Thymus (tissue), 11 donors: ENCODE results near the gene ARHGAP31. TPM values are rescaled to one million over a fixed set of nuclear protein-coding genes. Genes with fewer than 3 reads are reported as not detected.
"Not testable (repeated sequence)": the region's sequence is repeated elsewhere in the genome, so short reads cannot be mapped to it uniquely, and the experiment has no call there.

Source experiments
- DNase-seq, 9 donors: peaks; one replicate each; pipeline ENCODE4 v3.0.0-alpha.2; 2013; ENCODE audit warnings: low spot score in 9 of 9, low read depth in 6 of 9, missing footprints in 1 of 9
- H3K27ac ChIP-seq, 2 donors: one replicate each; pipeline ENCODE4 v1.5.1; 2013; ENCODE audit warnings: control low read depth in 1 of 2, low read depth in 1 of 2, low read length in 1 of 2, mild to moderate bottlenecking in 1 of 2, moderate library complexity in 1 of 2
- H3K27me3 ChIP-seq, 2 donors: one replicate each; pipeline ENCODE4 v1.5.1; 2013; ENCODE audit warnings: low read length in 1 of 2; ENCODE audit not compliant: control insufficient read depth in 2 of 2, insufficient read depth in 1 of 2
- H3K36me3 ChIP-seq, 2 donors: one replicate each; pipeline ENCODE4 v1.5.1; 2013; ENCODE audit warnings: low read length in 1 of 2, mild to moderate bottlenecking in 1 of 2, moderate library complexity in 1 of 2; ENCODE audit not compliant: control insufficient read depth in 2 of 2, insufficient read depth in 2 of 2
- H3K4me1 ChIP-seq, 2 donors: one replicate each; pipeline ENCODE4 v1.5.1; 2013; ENCODE audit warnings: low read length in 2 of 2; ENCODE audit not compliant: control insufficient read depth in 2 of 2, insufficient read depth in 2 of 2
- H3K4me3 ChIP-seq, 2 donors: one replicate each; pipeline ENCODE4 v1.5.1; 2013; ENCODE audit warnings: low read length in 2 of 2, control low read depth in 1 of 2, mild to moderate bottlenecking in 1 of 2
- H3K9me3 ChIP-seq, 2 donors: one replicate each; pipeline ENCODE4 v1.5.1; 2013; ENCODE audit warnings: low read length in 1 of 2, mild to moderate bottlenecking in 1 of 2; ENCODE audit not compliant: control insufficient read depth in 2 of 2, insufficient read depth in 1 of 2
- WGBS: extraction: QIAGEN DNeasy Blood & Tissue Kit; methylation state at CpG from one replicate; pipeline ENCODE4 v1.1.7; 2013; 5-methylcytosine and 5-hydroxymethylcytosine counted together
- polyA plus RNA-seq: library from polyadenylated mRNA; stranded (reverse); fragments of 200-250 nt; gene quantifications from one replicate; pipeline ENCODE4 v1.2.3, GENCODE V29; 2013
- total RNA-seq: library from RNA; stranded (reverse); fragments of 120-200 nt; gene quantifications from one replicate; pipeline ENCODE4 v1.2.4, GENCODE V29; 2013
- donor health status: healthy.

The ARHGAP31 gene
- total and polyA plus RNA-seq, 2 donors: 3.5 to 8.2 TPM

DNA sequence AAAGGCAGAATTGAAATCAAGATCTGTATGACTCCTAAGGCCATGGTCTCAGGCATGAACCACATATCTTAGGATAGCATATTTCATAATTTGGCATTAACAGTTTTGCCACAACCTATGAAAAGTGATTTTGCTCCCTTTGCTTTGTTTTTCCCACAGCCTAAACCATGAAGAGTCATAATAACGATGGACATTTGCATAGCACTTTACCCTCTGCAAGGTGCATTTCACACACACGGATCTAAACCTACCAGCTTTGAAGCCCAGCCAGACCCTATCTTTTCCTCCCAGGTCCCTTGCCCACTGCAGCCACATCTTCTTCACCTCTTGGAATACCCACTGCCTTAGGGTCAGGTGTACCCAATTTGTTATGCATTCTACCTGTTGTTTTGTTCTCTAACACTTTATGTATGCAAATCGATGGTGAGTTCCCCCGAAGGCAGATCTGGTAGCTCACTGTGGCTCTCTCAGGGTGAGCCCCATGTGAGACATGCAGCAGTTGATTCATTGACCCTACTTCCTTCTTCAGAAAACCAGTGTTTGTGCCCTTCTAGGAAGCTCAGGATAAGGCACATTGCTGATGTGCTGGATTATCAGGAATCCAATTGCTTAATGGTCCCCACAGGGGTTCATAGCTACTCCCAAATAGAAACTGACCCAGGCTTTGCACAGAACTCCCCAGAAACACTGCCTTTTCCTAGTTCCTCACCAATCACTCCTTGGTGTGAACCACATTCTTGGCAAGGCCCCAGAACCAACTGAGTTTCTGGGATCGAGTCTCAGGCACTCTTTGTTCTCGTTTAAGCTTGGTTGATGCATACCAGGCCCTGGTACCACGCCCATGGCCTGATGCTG is 8.7 kb downstream of the ARHGAP31 start:
- Histone ChIP-seq H3K36me3 (peaks cover 2 to 3% of the 10 kb centered on the region in 2 donors), H3K9me3 (no peaks in the 10 kb centered on the region), H3K4me1 (peaks cover 12 to 29% of the 10 kb centered on the region in 2 donors), H3K4me3 (no peak overlapping the region), H3K27me3 (no peaks in the 10 kb centered on the region), H3K27ac (peak overlapping the region in 1 of 2 donors; percentile 18)
- 82% methylated on average over 7 of the region's 7 CpGs for WGBS
- DNase-seq: no peak

GRCh38 chr3:119304201-119304713 is 10.1 kb downstream of the ARHGAP31 start:
- no peaks in the 10 kb centered on the region for H3K9me3 ChIP-seq
- no peak overlapping the region for H3K4me3 ChIP-seq
- DNase-seq: no peak
- peaks cover 0 to 16% of the 10 kb centered on the region in 2 donors for H3K4me1 ChIP-seq
- H3K27me3 ChIP-seq: no peaks in the 10 kb centered on the region
- peaks cover 0 to 3% of the 10 kb centered on the region in 2 donors for H3K36me3 ChIP-seq
- WGBS: 96% methylated on average over 1 of the region's 1 CpG
- H3K27ac ChIP-seq: no peak overlapping the region

- Histone ChIP-seq H3K27me3 (no peaks in the 10 kb centered on the region), H3K9me3 (no peaks in the 10 kb centered on the region), H3K27ac (no peak overlapping the region), H3K36me3 (peaks cover 0 to 3% of the 10 kb centered on the region in 2 donors), H3K4me1 (peaks cover 0 to 13% of the 10 kb centered on the region in 2 donors), H3K4me3 (no peak overlapping the region)
- WGBS: 62% methylated on average over 1 of the region's 1 CpG
- DNase-seq: no peak
Measured at GRCh38 chr3:119305286-119305685, 11.1 kb downstream of the ARHGAP31 start.

DNA sequence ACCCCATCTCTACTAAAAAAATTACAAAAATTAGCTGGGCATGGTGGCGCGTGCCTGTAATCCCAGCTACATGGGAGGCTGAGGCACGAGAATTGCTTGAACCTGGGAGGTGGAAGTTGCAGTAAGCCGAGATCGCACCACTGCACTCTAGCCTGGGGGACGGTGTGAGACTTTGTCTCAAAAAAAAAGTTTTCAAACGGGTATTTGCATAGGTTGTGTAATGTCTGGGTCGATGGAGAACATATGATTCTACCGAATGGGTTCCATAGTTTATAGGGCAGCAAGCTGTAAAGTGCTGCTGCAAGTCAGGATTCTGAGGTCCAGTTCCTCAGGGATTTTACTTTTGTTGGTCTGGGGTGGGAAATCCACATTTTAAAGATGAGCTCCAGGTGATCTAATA is 12.2 kb downstream of the ARHGAP31 start:
- not testable (repeated sequence) for H3K27me3 ChIP-seq, H3K4me1 ChIP-seq

GRCh38 chr3:119308355-119308754 is 14.2 kb downstream of the ARHGAP31 start:
- DNase-seq: no peak
- 100% methylated on average over 1 of the region's 1 CpG for WGBS
- H3K4me1 ChIP-seq: no peaks in the 10 kb centered on the region
- no peak overlapping the region for H3K27ac ChIP-seq
- no peaks in the 10 kb centered on the region for H3K9me3 ChIP-seq
- H3K27me3 ChIP-seq: no peaks in the 10 kb centered on the region
- no peak overlapping the region for H3K4me3 ChIP-seq
- peaks cover 0 to 2% of the 10 kb centered on the region in 2 donors for H3K36me3 ChIP-seq

More for the DNA sequence above, 12.2 kb downstream of the ARHGAP31 start:
- not testable (repeated sequence) for DNase-seq, H3K36me3 ChIP-seq, H3K4me3 ChIP-seq, H3K9me3 ChIP-seq, H3K27ac ChIP-seq
- 99% methylated on average over 9 of the region's 9 CpGs for WGBS

- H3K9me3 ChIP-seq: no peaks in the 10 kb centered on the region
- H3K27me3 ChIP-seq: no peaks in the 10 kb centered on the region
- WGBS: 98% methylated on average over 4 of the region's 4 CpGs
Measured at GRCh38 chr3:119309591-119309990, 15.4 kb downstream of the ARHGAP31 start.

GRCh38 chr3:119310071-119310470 is 15.9 kb downstream of the ARHGAP31 start:
- H3K36me3 ChIP-seq: peaks cover 0 to 3% of the 10 kb centered on the region in 2 donors
- no peaks in the 10 kb centered on the region for H3K27me3 ChIP-seq
- H3K9me3 ChIP-seq: no peaks in the 10 kb centered on the region
- WGBS: 99% methylated on average over 3 of the region's 3 CpGs
- H3K4me3 ChIP-seq: no peak overlapping the region
- DNase-seq: no peak
- H3K4me1 ChIP-seq: no peaks in the 10 kb centered on the region
- H3K27ac ChIP-seq: no peak overlapping the region

More at GRCh38 chr3:119309591-119309990, 15.4 kb downstream of the ARHGAP31 start:
- peaks cover 0 to 3% of the 10 kb centered on the region in 2 donors for H3K36me3 ChIP-seq
- no peak for DNase-seq
- no peak overlapping the region for H3K27ac ChIP-seq
- H3K4me3 ChIP-seq: no peak overlapping the region
- H3K4me1 ChIP-seq: no peaks in the 10 kb centered on the region

DNA sequence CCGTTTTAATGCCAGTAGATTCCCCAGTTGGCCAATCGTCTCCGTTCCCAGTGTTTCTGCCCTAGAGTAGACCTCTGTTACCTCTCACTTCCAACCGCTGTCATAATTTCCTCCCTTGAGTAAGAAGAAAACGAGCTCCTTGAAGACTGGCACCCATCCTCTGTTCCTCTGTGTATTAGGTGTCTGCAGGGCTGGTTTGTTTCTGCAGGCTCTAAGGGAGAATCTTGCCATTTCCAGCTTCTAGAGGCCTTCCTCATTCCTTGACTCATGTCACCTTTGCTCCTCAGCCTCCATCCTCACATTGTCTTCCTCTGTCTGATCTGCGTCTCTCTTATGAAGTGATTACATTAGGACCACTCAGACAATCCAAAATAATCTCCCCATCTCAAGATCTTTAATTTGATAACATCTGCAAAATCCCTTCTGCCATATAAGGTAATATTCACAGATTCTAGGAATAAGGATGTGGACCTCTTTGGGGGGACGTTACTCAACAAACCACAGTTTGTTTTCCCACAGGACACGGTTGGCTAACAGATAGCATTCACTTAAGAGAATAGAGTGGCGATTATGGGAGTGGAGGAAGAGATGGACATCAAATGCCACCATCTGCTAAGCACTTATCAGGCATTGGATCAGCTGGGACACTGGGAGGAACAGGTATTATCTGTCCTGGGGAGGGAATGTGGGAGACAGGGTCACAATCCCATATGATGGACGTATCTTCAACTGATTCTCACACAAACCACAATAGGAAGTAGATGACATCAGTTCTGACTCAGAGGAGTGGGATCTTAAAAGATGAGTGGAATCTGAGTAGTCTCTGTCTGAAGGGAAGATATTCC is 17.1 kb downstream of the ARHGAP31 start:
- WGBS: 84% methylated on average over 10 of the region's 10 CpGs
- H3K27ac ChIP-seq: no peak overlapping the region

GRCh38 chr3:119313461-119313860 is 19.3 kb downstream of the ARHGAP31 start:
- Histone ChIP-seq H3K36me3 (peaks cover 0 to 3% of the 10 kb centered on the region in 2 donors), H3K27me3 (no peaks in the 10 kb centered on the region), H3K9me3 (no peaks in the 10 kb centered on the region), H3K4me3 (no peak overlapping the region), H3K4me1 (no peaks in the 10 kb centered on the region), H3K27ac (no peak overlapping the region)
- 85% methylated on average over 3 of the region's 3 CpGs for WGBS
- DNase-seq: no peak

More for the DNA sequence above, 17.1 kb downstream of the ARHGAP31 start:
- no peak overlapping the region for H3K4me3 ChIP-seq
- H3K9me3 ChIP-seq: no peaks in the 10 kb centered on the region
- H3K27me3 ChIP-seq: no peaks in the 10 kb centered on the region
- H3K36me3 ChIP-seq: peaks cover 0 to 3% of the 10 kb centered on the region in 2 donors
- H3K4me1 ChIP-seq: no peaks in the 10 kb centered on the region
- no peak for DNase-seq
